ENCODE data around the gene OR52H1.

Gene OR52H1

GRCh38 chr11:5531053-5531831 lies 17.1 kb downstream of the OR52H1 start:
- DNase-seq: no peak

- no peak for DNase-seq
Measured at GRCh38 chr11:5528495-5528894, 19.8 kb downstream of the OR52H1 start.

GRCh38 chr11:5527716-5528115 lies 20.6 kb downstream of the OR52H1 start:
- DNase-seq: no peak

- no peak for DNase-seq
Measured at GRCh38 chr11:5524756-5525155, 23.6 kb downstream of the OR52H1 start.

- DNase-seq: no peak
Measured at GRCh38 chr11:5522308-5522707, 26.0 kb downstream of the OR52H1 start.

- DNase-seq: no peak
Measured at GRCh38 chr11:5521540-5521939, 26.8 kb downstream of the OR52H1 start.

GRCh38 chr11:5516599-5516998 lies 31.7 kb downstream of the OR52H1 start, which contains the start of gene UBQLNL:
UBQLNL (minus strand) TSS chr11:5516699; CDS start chr11:5516441, 258 bp downstream.
- no peak for DNase-seq

GRCh38 chr11:5514841-5515240 lies 33.5 kb downstream of the OR52H1 start:
- DNase-seq: no peak

- no peak for DNase-seq
Measured at GRCh38 chr11:5509803-5510202, 38.5 kb downstream of the OR52H1 start, which contains the start of gene UBQLN3. UBQLN3 (minus strand) TSS chr11:5509957; CDS start chr11:5509558, 399 bp downstream.

GRCh38 chr11:5508605-5509004 lies 39.7 kb downstream of the OR52H1 start:
- DNase-seq: no peak

GRCh38 chr11:5507933-5508305 lies 40.4 kb downstream of the OR52H1 start:
- DNase-seq: no peak

GRCh38 chr11:5507177-5507932 lies 41.0 kb downstream of the OR52H1 start:
- DNase-seq: no peak

- no peak for DNase-seq
Measured at GRCh38 chr11:5505363-5506048, 42.8 kb downstream of the OR52H1 start.

GRCh38 chr11:5504403-5504921 lies 43.9 kb downstream of the OR52H1 start:
- DNase-seq: no peak

- no peak for DNase-seq
Measured at GRCh38 chr11:5500393-5500801, 47.9 kb downstream of the OR52H1 start.

GRCh38 chr11:5499671-5500070 lies 48.7 kb downstream of the OR52H1 start:
- no peak for DNase-seq
